ENCODE results near the gene GRIA1. TPM values are rescaled to one million over a fixed set of nuclear protein-coding genes. Genes with fewer than 3 reads are reported as not detected.

The GRIA1 gene
- total and polyA plus RNA-seq, 2 of the 4 experiments (the other 2 are of a cell fraction) = 0.48 to 1.3 TPM

GRCh38 chr5:153544706-153545105, 54.2 kb downstream of the GRIA1 start:
- Histone ChIP-seq H2BK120ac (ENCODE audit: low read depth, low read length) (no peak overlapping the region), H2AK9ac (replicated peaks; ENCODE audit: low read depth, low read length, poor library complexity) (no peak overlapping the region), H3K9me3 (ENCODE audit: control insufficient read depth, insufficient read depth, low read length) (no peaks in the 10 kb centered on the region), H3K4me3 (ENCODE audit: insufficient read depth, low read depth, low read length) (no peak overlapping the region), H3K18ac (ENCODE audit: low read depth, low read length) (peak overlapping the region; percentile 77; the same call in 1 of the 2 replicates), H4K91ac (ENCODE audit: insufficient read depth, low read depth, low read length) (no peak overlapping the region), H4K8ac (ENCODE audit: low read depth in 2 of 2, low read length in 2 of 2) (no peak overlapping the region), H3K4me1 (ENCODE audit: control insufficient read depth, insufficient read depth, low read length) (peaks cover 12% of the 10 kb centered on the region), H3K56ac (ENCODE audit: extremely low read depth, insufficient read depth, low read length) (no peak overlapping the region), H3K4ac (ENCODE audit: low read depth, low read length) (no peak overlapping the region), H3K27me3 (ENCODE audit: control insufficient read depth, insufficient read depth, low read length) (no peaks in the 10 kb centered on the region), H2AFZ (replicated peaks; ENCODE audit: low read length, poor library complexity) (no peak overlapping the region), H3K9ac (ENCODE audit: low read depth, low read length) (no peak overlapping the region), H4K20me1 (ENCODE audit: insufficient read depth, low read length) (no peaks in the 10 kb centered on the region), H4K5ac (ENCODE audit: low read depth, low read length) (peak overlapping the region; percentile 75), H2BK20ac (ENCODE audit: low read depth, low read length) (peak overlapping the region; percentile 9; the same call in 1 of the 2 replicates), H2BK5ac (ENCODE audit: low read depth, low read length, poor library complexity, severe bottlenecking) (no peak overlapping the region), H3K79me1 (ENCODE audit: low read depth in 1 of 2, low read length in 2 of 2) (no peaks in the 10 kb centered on the region), H3K9me1 (ENCODE audit: insufficient read depth, low read length) (no peaks in the 10 kb centered on the region; the same call in 1 of the 2 replicates), H3K36me3 (ENCODE audit: control insufficient read depth, insufficient read depth, low read length) (no peaks in the 10 kb centered on the region), H2BK15ac (ENCODE audit: low read depth, low read length) (no peak overlapping the region), H3K27ac (ENCODE audit: insufficient read depth, low read length) (no peak overlapping the region), H2AK5ac (ENCODE audit: low read depth, low read length) (no peak overlapping the region), H3K14ac (replicated peaks; ENCODE audit: low read depth, low read length) (no peak overlapping the region), H3K23ac (ENCODE audit: low read depth, low read length) (no peak overlapping the region), H3K4me2 (ENCODE audit: low read depth, low read length) (no peak overlapping the region)
- no peak for ATAC-seq (ENCODE audit: low read depth)
- no peak for TF ChIP-seq CHD1 (IDR thresholded peaks at IDR 0.05; ENCODE audit: low read depth, low read length)
- TF ChIP-seq BHLHE40 (IDR thresholded peaks at IDR 0.05; ENCODE audit: low read depth, low read length) = no peak
- no peak for TF ChIP-seq CTCF (conservative IDR thresholded peaks at IDR 0.05; ENCODE audit: low read depth, low read length)
- no peak for TF ChIP-seq USF2 (IDR thresholded peaks at IDR 0.05; ENCODE audit: low read depth, low read length)
- no peak for TF ChIP-seq RFX5 (IDR thresholded peaks at IDR 0.05; ENCODE audit: low read depth, low read length)
- TF ChIP-seq MAFK (IDR thresholded peaks at IDR 0.05; ENCODE audit: low read depth, low read length) = no peak
- TF ChIP-seq SMC3 (IDR thresholded peaks at IDR 0.05; ENCODE audit: low read depth, low read length) = no peak
- TF ChIP-seq POLR2A (IDR thresholded peaks at IDR 0.05; ENCODE audit: low read depth, low read length) = no peak
- TF ChIP-seq ELK1 (IDR thresholded peaks at IDR 0.05; ENCODE audit: borderline replicate concordance, low read depth, low read length) = no peak
- TF ChIP-seq FOS (IDR thresholded peaks at IDR 0.05; ENCODE audit: low read depth, low read length) = no peak
- no peak for TF ChIP-seq NFE2L2 (IDR thresholded peaks at IDR 0.05; ENCODE audit: low read depth, low read length)
- TF ChIP-seq MAZ (IDR thresholded peaks at IDR 0.05; ENCODE audit: borderline replicate concordance, low read depth, low read length) = no peak
- TF ChIP-seq MXI1 (IDR thresholded peaks at IDR 0.05; ENCODE audit: borderline replicate concordance, low read depth, low read length) = no peak
- TF ChIP-seq RCOR1 (IDR thresholded peaks at IDR 0.05; ENCODE audit: insufficient replicate concordance, low read length) = no peak
- TF ChIP-seq RAD21 (IDR thresholded peaks at IDR 0.05; ENCODE audit: low read length) = no peak
- TF ChIP-seq CEBPB (IDR thresholded peaks at IDR 0.05; ENCODE audit: low read depth, low read length) = no peak
- BruUV-seq (replicated peaks) = no TSS peak
- dilution Hi-C loops (cut with HindIII; ENCODE audit: low sequenced_read_pairs, unreplicated experiment) (no loop called here), intact Hi-C loops (cut with micrococcal nuclease) (no loop called here), in situ Hi-C loops (cut with MboI; ENCODE audit: low sequenced_read_pairs) (no loop called here)
- DNase-seq = no peak
- ChIA-PET CTCF (interaction anchor here (1.3 kb wide), 1 partner anchor 20 kb away, joined by 3 read pairs; no protein-coding TSS in a partner anchor), POLR2A (ENCODE audit: unreplicated experiment) (no interaction called here)
- 33 to 100% methylated on average over 1 of the region's 4 CpGs for WGBS, 2 experiments (ENCODE audit: extremely low coverage in 2 of 2, insufficient read length in 1 of 2)
